Esophagus (tissue), 2 donors: ENCODE measurements around the gene TIAM1. TPM values are rescaled to one million over a fixed set of nuclear protein-coding genes. Genes with fewer than 3 reads are reported as not detected.
A peak's percentile ranks its signal among the peaks of the same experiment; 100 is the strongest.

Experiments used
- H3K27ac ChIP-seq, 2 donors: one replicate each; pipeline ENCODE4 v1.5.1; 2013; ENCODE audit warnings: low read depth in 2 of 2, mild to moderate bottlenecking in 2 of 2, inconsistent platforms in 1 of 2, low read length in 1 of 2, moderate library complexity in 1 of 2
- H3K27me3 ChIP-seq, 2 donors: one replicate each; pipeline ENCODE4 v1.6.1; 2013; ENCODE audit warnings: low read length in 2 of 2, control low read depth in 1 of 2, mild to moderate bottlenecking in 1 of 2; ENCODE audit not compliant: insufficient read depth in 2 of 2, control insufficient read depth in 1 of 2
- H3K36me3 ChIP-seq, 2 donors: one replicate each; pipeline ENCODE4 v1.6.1; 2013; ENCODE audit warnings: low read length in 1 of 2; ENCODE audit not compliant: control insufficient read depth in 2 of 2, insufficient read depth in 2 of 2
- H3K4me1 ChIP-seq, 2 donors: one replicate each; pipeline ENCODE4 v1.6.1; 2013; ENCODE audit warnings: low read length in 1 of 2; ENCODE audit not compliant: control insufficient read depth in 2 of 2, insufficient read depth in 2 of 2
- H3K4me3 ChIP-seq, 2 donors: one replicate each; pipeline ENCODE4 v1.5.1; 2013; ENCODE audit warnings: low read length in 2 of 2, mild to moderate bottlenecking in 2 of 2, low read depth in 1 of 2, moderate library complexity in 1 of 2
- H3K9me3 ChIP-seq, 2 donors: one replicate each; pipeline ENCODE4 v1.6.1; 2013; ENCODE audit warnings: mild to moderate bottlenecking in 2 of 2, low read depth in 1 of 2, low read length in 1 of 2, moderate library complexity in 1 of 2; ENCODE audit not compliant: control insufficient read depth in 2 of 2, insufficient read depth in 1 of 2
- WGBS, 2 donors: extraction: QIAGEN DNeasy Blood & Tissue Kit; methylation state at CpG; one replicate each; pipeline ENCODE4 v1.1.7; 2013; 5-methylcytosine and 5-hydroxymethylcytosine counted together
- polyA plus RNA-seq, 2 donors: library from polyadenylated mRNA; stranded (reverse); fragments of 200-250 nt; gene quantifications; one replicate each; pipeline ENCODE4 v1.2.3, GENCODE V29; 2013
- donor health status: healthy with polysubstance abuse.
- donor health status: Bipolar disorder and iron deficiency.

TIAM1 gene
- polyA plus RNA-seq, 2 donors, result 19.5 to 24.3 TPM

DNA sequence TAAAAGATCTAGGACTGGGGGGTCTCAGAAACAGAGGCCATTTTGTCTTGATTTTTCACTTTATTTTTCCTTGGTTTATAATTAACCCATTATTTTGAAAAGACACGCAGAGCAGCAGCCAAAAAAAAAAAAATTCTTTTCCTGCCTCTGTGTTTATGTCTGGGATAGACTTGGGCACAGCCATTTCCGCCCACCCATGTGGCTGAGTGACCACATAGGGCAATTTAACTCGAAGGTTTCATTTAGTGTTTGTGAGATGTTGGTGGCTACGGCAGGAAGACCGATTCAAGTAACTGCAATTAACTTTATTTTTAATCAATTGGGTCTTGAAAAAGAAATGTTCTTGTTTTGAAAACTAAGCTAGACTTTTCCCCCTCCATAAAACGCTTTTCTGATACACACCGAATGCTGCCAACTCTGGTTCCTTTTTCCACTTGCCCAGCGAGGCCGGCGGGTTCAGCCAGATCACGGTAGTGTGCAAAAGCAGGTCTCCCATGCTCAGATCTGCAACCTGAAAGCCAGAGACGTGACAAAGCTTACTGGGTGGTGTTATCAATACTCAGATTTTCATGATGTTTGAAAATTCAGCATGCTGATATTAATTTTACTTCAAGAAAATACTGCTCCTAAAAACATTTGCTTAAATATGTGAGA lies 208.4 kb downstream of the TIAM1 start:
- no peak overlapping the region for H3K27ac ChIP-seq

DNA sequence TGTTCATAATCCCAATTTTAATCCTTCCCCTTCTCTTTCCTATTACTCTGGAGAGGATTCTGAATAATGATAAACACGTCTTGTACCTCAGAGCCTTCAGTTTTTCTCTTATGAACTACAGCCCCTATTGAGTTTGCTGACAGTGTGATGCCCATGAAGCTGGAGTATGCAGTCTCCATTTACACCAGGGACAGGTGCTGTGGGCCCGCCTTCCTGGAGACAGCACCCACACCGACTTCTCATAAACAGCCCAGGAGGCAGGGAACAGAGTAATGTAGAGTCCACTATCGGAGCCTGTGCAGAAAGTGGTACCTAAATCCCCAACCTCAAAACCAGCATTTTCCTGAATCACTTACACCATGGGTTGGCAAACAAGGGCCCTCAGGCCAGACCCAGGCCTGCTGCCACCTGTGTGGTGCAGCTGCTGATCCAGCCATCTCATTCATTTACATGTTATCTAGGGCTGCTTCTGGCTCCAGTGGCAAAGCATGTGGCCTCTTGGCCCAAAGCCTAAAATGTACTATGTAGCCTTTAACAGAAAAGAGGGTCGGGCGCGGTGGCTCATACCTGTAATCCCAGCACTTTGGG lies 210.7 kb downstream of the TIAM1 start:
- no peak overlapping the region for H3K27ac ChIP-seq
- H3K4me1 ChIP-seq, result no peaks in the 10 kb centered on the region
- 88 to 89% methylated on average over 7 of the region's 7 CpGs for WGBS, 2 donors
- peaks cover 3 to 11% of the 10 kb centered on the region in 2 donors for H3K36me3 ChIP-seq
- H3K4me3 ChIP-seq, result no peak overlapping the region
- no peaks in the 10 kb centered on the region for H3K9me3 ChIP-seq
- H3K27me3 ChIP-seq, result no peaks in the 10 kb centered on the region

More for the DNA sequence above, 208.4 kb downstream of the TIAM1 start:
- Histone ChIP-seq H3K4me1 (no peaks in the 10 kb centered on the region), H3K4me3 (no peak overlapping the region), H3K27me3 (no peaks in the 10 kb centered on the region), H3K36me3 (peaks cover 3 to 8% of the 10 kb centered on the region in 2 donors), H3K9me3 (no peaks in the 10 kb centered on the region)
- 74 to 78% methylated on average over 12 of the region's 12 CpGs for WGBS, 2 donors

DNA sequence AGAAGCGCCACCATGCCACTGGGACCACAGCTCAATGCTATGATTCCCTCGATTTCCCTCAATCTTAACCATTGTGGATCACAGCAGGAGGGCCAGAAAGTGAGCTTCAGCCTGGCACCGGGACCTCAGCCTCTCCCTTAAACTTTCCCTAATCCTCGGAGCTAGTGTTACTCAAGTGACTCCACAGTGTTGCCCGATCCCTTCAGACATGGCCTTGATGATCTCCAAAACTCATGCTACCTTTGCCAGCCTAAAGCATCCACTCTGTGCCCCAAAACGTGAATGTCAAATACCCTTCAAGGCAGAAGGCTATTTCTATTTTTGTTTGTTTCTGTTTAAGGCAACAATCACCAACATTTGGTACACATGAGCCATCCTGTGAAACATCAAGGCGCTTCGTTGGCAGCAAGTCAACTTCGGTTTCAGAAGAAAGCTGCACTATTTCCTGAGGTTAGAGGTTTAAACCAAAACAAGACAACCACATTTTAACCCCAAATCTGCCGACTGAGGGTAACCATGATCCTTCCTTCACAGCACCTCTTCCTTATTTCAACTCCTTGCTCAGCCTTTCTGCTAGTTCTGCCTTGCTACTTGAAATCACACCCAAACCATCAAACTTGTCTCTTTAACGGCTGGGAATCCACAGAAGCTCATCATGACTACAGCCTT lies 211.4 kb downstream of the TIAM1 start:
- no peaks in the 10 kb centered on the region for H3K27me3 ChIP-seq
- 62 to 68% methylated on average over 11 of the region's 11 CpGs for WGBS, 2 donors
- H3K27ac ChIP-seq, result no peak overlapping the region
- no peak overlapping the region for H3K4me3 ChIP-seq
- H3K36me3 ChIP-seq, result peaks cover 3 to 12% of the 10 kb centered on the region in 2 donors
- H3K9me3 ChIP-seq, result no peaks in the 10 kb centered on the region
- no peaks in the 10 kb centered on the region for H3K4me1 ChIP-seq

DNA sequence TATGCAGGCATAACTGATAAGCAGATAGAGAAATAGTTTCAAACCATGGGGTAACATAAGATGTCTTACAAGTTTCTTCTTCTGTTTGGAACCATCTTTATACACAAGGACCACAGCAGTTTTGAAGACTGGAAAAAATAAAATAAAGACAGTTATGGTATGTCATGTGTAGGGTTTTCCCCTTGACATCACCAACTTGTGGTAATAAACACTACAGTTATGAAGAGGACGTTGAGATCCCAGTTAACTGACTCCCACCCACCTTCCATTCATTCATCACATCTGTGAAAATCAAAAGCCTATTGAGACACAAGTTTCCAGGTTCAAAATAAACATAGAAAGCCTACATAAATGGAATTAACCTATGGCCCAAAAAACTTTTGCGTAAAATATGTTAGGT lies 213.2 kb downstream of the TIAM1 start:
- peaks cover 3 to 12% of the 10 kb centered on the region in 2 donors for H3K36me3 ChIP-seq
- no peaks in the 10 kb centered on the region for H3K27me3 ChIP-seq
- H3K4me1 ChIP-seq, result no peaks in the 10 kb centered on the region
- 79 to 80% methylated on average over 2 of the region's 2 CpGs for whole genome bisulfite sequencing, 2 donors
- no peak overlapping the region for H3K27ac ChIP-seq
- H3K4me3 ChIP-seq, result no peak overlapping the region
- H3K9me3 ChIP-seq, result no peaks in the 10 kb centered on the region

DNA sequence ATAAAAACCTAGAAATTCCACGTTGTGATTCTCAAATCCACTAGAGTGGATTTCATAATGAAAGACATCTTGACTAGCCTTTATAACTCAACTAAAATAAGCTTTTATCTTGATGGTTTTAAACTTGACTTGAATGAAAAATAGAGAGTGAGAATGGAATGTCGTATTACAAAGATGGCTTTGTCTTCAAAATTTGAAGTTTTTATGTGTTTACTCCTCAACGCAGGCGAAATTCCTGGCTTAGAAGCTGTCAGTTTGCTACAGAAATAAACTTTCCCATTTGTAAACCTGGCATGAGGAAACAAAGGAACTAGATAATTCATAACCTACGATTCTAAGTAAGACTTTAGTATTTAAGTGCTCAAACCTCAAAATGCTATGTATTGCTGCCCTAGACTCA lies 215.8 kb downstream of the TIAM1 start:
- peaks cover 0 to 3% of the 10 kb centered on the region in 2 donors for H3K9me3 ChIP-seq
- no peak overlapping the region for H3K27ac ChIP-seq
- H3K4me1 ChIP-seq, result no peaks in the 10 kb centered on the region
- 61 to 63% methylated on average over 5 of the region's 5 CpGs for WGBS, 2 donors
- H3K4me3 ChIP-seq, result no peak overlapping the region
- H3K36me3 ChIP-seq, result peaks cover 5 to 19% of the 10 kb centered on the region in 2 donors
- H3K27me3 ChIP-seq, result no peaks in the 10 kb centered on the region

DNA sequence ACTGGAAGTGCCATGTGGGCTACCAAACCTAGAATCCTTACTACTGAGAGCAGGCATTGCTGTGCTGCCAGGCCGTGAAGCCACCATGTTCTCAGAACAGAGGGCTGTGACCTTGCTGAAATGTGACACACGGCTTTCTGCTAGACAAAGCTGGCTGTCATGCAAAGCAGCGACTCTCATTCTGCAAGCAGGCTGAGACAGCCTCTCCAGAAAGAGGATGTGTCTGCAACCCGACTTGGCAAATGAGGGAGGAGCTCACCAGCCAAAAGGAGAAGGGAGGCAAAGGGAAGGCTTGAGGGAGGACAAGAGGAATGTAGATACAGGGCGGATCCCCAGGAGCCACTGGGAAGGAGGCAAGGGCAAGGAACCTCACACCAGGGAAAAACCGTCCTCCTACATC lies 220.1 kb downstream of the TIAM1 start:
- Histone ChIP-seq H3K36me3 (peaks cover 5 to 19% of the 10 kb centered on the region in 2 donors), H3K27ac (no peak overlapping the region), H3K27me3 (no peaks in the 10 kb centered on the region), H3K4me3 (no peak overlapping the region), H3K4me1 (no peaks in the 10 kb centered on the region), H3K9me3 (peaks cover 0 to 3% of the 10 kb centered on the region in 2 donors)
- WGBS, 2 donors, result 67 to 68% methylated on average over 5 to 6 of the region's 6 CpGs

DNA sequence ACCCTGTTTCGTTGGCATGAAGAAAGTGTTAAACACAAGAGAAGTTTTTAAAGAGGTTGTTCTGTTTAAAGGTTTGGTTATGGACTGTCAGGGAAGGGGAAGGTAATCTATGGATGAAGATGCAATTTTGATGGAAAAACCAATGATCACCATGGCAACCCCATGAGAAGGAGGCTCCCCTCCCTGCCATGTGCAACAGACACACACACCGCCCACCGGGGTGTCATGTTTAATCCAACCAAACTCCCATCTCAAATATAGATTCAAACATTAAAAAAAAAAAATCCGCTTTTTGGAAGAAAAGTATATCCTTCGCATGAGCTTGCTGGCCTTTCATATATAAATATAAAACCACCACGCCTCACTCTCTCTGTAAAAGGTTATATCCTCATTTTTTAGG lies 224.9 kb downstream of the TIAM1 start:
- H3K27ac ChIP-seq, result no peak overlapping the region
- H3K9me3 ChIP-seq, result peaks cover 0 to under 1% of the 10 kb centered on the region in 2 donors
- H3K36me3 ChIP-seq, result peaks cover under 1 to 14% of the 10 kb centered on the region in 2 donors
- H3K4me1 ChIP-seq, result peaks cover 0 to 6% of the 10 kb centered on the region in 2 donors
- H3K27me3 ChIP-seq, result no peaks in the 10 kb centered on the region
- 87 to 92% methylated on average over 6 of the region's 6 CpGs for WGBS, 2 donors
- no peak overlapping the region for H3K4me3 ChIP-seq

DNA sequence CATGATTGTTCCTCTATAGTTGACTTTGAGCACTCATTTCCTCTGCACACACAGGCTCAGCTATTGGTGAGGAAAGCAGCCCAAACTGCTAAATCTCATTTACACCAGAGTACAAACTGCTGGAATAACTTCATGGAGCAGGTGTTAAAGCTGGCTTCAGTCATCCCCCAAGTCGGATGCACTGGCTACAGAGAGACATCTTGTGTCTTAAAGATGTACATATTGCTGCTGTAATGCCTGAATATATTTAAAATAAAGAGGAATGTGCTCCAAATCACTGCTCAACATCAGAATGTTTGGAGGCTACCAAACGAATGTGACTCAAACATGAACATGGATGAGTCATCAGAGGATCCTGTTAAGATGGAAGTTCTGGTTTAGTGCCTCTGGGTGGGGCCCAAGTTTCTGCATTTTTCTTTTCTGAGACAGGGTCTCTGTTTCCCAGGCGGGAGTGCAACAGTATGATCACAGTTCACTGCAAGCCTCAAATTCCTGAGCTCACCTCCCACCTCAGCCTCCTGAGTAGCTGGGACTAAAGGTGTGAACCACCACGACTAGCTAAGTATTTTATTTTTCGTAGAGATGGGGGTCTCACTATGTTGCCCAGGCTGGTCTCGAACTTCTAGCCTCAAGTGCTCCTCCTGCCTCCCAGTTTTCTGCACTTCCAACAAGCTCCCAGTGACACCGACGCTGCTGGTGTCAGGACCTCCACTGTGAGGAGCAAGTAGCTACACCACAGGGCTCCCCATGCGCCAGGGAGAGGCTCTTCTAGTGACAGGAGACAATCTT lies 226.7 kb downstream of the TIAM1 start:
- H3K27me3 ChIP-seq, result no peaks in the 10 kb centered on the region
- no peak overlapping the region for H3K4me3 ChIP-seq
- H3K36me3 ChIP-seq, result peaks cover 0 to 10% of the 10 kb centered on the region in 2 donors
- 72% methylated on average over 9 of the region's 9 CpGs for WGBS, 2 donors
- no peaks in the 10 kb centered on the region for H3K9me3 ChIP-seq
- peak overlapping the region; percentile 37 to 73 for H3K27ac ChIP-seq
- peaks cover 0 to 6% of the 10 kb centered on the region in 2 donors for H3K4me1 ChIP-seq

DNA sequence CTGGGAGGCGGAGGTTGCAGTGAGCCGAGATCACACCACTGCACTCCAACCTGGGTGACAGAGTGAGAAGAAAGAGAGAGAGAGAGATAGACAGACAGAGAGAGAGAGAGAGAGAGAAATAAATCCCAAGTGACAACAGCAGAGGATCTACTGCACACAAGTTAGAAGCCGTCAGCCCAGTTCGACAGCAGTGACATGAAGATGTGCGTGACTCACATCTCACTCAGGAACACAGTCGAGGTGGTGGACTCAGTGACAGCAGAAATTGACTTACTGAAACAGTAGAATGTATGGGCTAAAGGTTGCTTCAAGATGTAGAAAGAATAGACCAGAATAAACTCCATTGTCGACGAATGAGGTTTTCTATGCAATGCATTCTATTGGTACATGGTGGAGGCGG lies 228.8 kb downstream of the TIAM1 start:
- peak overlapping the region; percentile 6 to 30 for H3K27ac ChIP-seq
- no peaks in the 10 kb centered on the region for H3K27me3 ChIP-seq
- H3K36me3 ChIP-seq, result peaks cover 0 to under 1% of the 10 kb centered on the region in 2 donors
- no peak overlapping the region for H3K4me3 ChIP-seq
- no peaks in the 10 kb centered on the region for H3K9me3 ChIP-seq
- WGBS, 2 donors, result 75 to 77% methylated on average over 9 of the region's 9 CpGs
- H3K4me1 ChIP-seq, result peaks cover 0 to 6% of the 10 kb centered on the region in 2 donors
